Transverse colon (tissue), 4 donors: Measurements from ENCODE around the gene LRRC47.

Experiments used
- CTCF ChIP-seq, 5 experiments: fragments of 200-600 bp in 3 of 5; fragments of 450-650 bp in 2 of 5; sonication (generic) in 3 of 5; IDR thresholded peaks; 1 replicate in 2 of 5; 2 replicates in 3 of 5; pipeline ENCODE4 v1.5.1; 2016 to 2017; ENCODE audit warnings: antibody characterized with exemption in 5 of 5, inconsistent platforms in 3 of 5, mild to moderate bottlenecking in 2 of 5, moderate library complexity in 1 of 5
- EP300 ChIP-seq: sonication (generic); formaldehyde crosslinking; IDR thresholded peaks from one replicate; pipeline ENCODE4 v1.6.1; 2017; ENCODE audit warnings: antibody characterized with exemption, low read depth
- POLR2AphosphoS5 ChIP-seq, 3 donors: sonication (generic); formaldehyde crosslinking; IDR thresholded peaks; one replicate each; pipeline ENCODE4 v1.6.1; 2016; ENCODE audit warnings: antibody characterized with exemption in 3 of 3

GRCh38 chr1:3783651-3784474 lies 12.4 kb downstream of the LRRC47 start:
- no peak for TF ChIP-seq CTCF (IDR thresholded peaks at IDR 0.05)
- no peak for TF ChIP-seq EP300
- TF ChIP-seq POLR2AphosphoS5 (IDR thresholded peaks at IDR 0.05), result no peak
